Fibroblast of skin of left quadriceps (primary cell): ENCODE data around the gene DDX51.
"Not testable (repeated sequence)": the region's sequence is repeated elsewhere in the genome, so short reads cannot be mapped to it uniquely, and the experiment has no call there.

Source experiments
- DNase-seq, 2 experiments: peaks; one replicate each; pipeline ENCODE4 v3.0.0-alpha.2; 2013; ENCODE audit warnings: low read depth in 2 of 2

The DDX51 gene

GRCh38 chr12:132140918-132141841 lies 2.9 kb downstream of the DDX51 start:
- no peak for DNase-seq

GRCh38 chr12:132140501-132140900 lies 3.6 kb downstream of the DDX51 start:
- no peak for DNase-seq

- no peak for DNase-seq
Measured at GRCh38 chr12:132139912-132140311, 4.2 kb downstream of the DDX51 start.

GRCh38 chr12:132138941-132139871 lies 4.9 kb downstream of the DDX51 start:
- no peak for DNase-seq

GRCh38 chr12:132137483-132138125 lies 6.5 kb downstream of the DDX51 start:
- DNase-seq, result no peak

DNA sequence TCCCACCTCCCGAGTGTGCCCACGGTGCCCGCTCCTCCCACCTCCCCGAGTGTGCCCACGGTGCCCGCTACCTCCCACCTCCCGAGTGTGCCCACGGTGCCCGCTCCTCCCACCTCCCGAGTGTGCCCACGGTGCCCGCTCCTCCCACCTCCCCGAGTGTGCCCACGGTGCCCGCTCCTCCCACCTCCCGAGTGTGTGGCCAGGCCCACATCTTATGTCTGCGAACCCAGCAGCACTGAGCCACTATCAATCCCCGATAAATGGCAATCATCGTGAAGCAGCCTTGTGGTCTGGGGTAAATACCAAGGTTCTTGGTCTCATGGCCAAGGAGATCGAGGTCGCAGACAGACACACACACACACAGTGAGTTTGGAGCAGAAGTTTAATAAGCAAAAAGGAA lies 7.9 kb downstream of the DDX51 start:
- not testable (repeated sequence) for DNase-seq

GRCh38 chr12:132134653-132135183 lies 9.4 kb downstream of the DDX51 start:
- DNase-seq, result not testable (repeated sequence)

- DNase-seq, result no peak
Measured at GRCh38 chr12:132133952-132134652, 10.0 kb downstream of the DDX51 start.

GRCh38 chr12:132132609-132133430 lies 11.3 kb downstream of the DDX51 start:
- DNase-seq, result no peak

- no peak for DNase-seq
Measured at GRCh38 chr12:132131952-132132351, 12.2 kb downstream of the DDX51 start.

- DNase-seq, result no peak
Measured at GRCh38 chr12:132131229-132131628, 12.9 kb downstream of the DDX51 start.

DNA sequence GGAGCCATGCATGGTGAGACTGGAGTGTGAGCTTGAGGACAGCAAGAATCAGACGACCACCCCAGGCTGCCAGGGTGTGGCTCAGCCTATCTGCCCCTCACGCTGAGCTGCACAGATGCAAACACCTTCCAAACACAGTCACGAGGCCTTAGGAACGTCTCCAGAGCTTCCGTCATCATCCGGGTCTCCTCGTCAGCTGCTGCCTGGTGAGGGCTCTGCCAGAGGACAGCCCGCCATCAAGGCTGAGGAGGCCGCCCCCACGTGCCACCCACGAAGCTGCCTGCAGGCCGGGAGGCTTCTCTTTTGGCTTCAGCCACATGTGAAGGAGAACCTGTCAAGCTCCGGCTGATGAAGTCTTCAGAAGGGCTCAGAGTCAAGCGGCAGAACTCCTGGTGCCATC lies 13.4 kb downstream of the DDX51 start:
- DNase-seq, result no peak

DNA sequence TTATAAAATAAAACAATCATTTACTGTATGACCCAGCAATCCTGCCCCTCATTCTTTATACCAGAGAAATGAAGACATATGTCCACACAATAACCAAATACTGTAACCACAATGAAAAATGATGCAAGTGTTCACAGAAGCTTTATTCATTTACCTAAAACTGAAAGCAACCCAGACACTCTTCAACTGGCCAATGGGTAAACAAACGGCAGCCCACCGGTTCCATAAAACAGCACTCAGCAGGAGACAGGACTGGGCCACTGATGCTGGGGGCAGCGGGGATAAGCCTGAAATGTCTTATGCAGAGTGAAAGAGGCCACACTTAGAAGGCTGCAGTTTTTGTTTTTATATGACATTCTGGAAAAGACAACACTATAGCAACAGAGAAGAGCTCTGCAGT lies 15.1 kb downstream of the DDX51 start:
- DNase-seq, result no peak

DNA sequence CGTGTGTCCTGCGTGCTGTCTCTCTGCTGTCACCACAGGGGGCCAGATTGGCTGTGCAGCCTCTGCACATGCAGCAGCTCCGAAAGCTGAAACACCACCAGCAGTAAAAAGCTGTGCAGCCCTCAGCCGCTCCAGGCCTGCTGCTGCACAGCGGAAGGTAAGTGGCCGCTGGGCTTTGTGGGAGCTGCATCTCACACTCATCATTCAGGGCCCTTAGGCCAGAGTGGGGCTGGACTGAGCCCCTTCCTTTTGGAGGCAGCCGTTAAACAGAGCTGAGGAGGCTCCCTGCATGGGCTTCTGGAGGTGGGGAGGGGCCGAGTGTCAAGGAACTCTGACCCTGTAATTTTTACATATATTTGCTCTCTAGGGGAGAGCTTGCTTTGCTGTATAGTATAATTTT lies 17.1 kb downstream of the DDX51 start:
- DNase-seq, result no peak

DNA sequence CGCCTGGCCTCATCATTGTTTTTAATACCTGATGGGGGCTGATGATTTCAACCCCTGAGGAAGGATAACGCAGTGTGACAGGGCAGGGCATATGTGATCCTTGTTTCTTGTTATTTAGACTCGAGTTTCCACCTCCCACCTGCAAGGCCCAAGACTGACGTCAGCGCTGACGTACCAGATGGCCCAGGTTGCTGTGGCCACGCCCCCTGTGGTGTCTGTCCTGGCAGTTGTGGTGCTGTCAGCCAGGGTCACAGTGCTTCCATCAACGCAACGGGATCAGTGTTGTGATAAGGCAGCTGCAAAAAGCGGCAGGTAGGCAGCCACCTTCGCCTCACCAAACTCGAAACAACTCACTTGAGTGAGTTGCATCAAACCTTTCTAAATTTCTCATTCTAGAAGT lies 18.4 kb downstream of the DDX51 start:
- DNase-seq, result no peak

DNA sequence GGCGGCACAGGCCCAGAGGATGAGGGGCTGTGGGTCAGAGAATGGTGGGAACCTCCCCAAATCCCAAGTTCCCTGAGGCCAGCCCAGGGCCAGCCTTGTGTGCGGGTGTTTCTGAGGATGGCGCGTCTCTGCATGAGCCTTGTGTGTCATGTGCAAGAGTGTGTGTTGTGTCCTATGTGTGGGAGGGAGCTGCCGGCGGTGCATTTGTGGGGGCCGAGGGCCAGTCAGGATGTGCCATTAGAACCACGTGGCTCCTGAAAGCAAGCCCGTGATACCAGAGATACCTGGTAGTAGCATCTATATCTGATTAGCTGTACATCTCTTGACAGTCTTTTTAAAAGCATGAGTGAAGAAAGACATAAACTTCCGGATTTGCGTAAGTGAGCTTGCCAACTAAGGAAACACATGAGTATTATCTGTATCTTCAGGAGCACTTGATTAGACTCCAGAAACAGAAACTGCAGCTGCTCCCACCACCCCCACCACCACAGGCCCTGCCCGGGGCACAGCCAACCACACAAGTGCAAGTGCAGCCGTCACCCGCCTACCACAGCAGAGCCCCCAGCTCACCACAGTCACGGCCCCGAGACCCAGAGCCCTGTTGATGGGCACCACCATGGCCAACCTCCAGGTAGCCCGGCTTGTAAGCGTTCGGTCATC lies 19.2 kb downstream of the DDX51 start:
- DNase-seq, result no peak

DNA sequence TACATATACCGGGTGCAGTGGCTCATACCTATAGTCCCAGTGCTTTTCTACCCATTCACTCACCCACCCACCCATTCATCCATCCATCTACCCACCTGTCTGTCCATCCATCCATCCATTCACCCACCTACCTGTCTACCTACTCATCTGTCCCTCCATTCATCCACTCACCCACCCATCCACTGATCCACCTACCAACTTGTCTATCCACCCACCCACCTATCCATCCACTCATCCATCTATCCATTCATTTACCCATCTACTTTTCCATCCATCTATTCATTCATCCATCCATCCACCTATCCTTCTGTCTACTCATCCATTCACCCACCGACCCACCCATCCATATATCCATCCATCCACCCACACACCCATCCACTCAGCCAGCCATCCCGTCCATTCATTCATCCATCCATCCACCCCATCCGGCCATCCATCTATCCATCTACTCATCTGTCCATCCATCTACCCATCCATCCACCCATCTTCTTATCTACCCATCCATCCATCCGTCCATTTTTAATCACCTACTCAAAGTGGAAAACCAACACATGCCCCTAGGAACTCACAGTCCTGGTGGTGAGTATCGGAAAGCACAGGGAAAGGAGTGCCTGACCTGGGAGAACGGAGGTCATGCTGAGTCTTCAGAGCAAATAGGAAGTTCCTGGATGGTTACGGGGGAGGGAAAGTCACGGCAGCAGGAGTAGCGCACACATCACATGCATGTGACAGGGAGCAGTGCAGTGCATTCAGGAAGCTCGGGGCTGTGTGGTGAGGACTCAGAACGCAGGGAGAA lies 20.0 kb downstream of the DDX51 start:
- no peak for DNase-seq

- DNase-seq, result no peak
Measured at GRCh38 chr12:132121283-132121682, 22.8 kb downstream of the DDX51 start.

- DNase-seq, result no peak
Measured at GRCh38 chr12:132118876-132119275, 25.2 kb downstream of the DDX51 start.
